Measurements from ENCODE around the gene EXOC5. TPM values are rescaled to one million over a fixed set of nuclear protein-coding genes. Genes with fewer than 3 reads are reported as not detected.

Gene EXOC5
- total RNA-seq, 1 donor from 2014 or later: 70.2 TPM

GRCh38 chr14:57161583-57162234 is 107.0 kb downstream of the EXOC5 start:
- no peaks in the 10 kb centered on the region for H3K9me3 ChIP-seq

GRCh38 chr14:57160333-57160732 is 108.4 kb downstream of the EXOC5 start:
- Histone ChIP-seq H3K27me3 (ENCODE audit: low read depth) (no peaks in the 10 kb centered on the region), H3K36me3 (no peaks in the 10 kb centered on the region), H3K27ac (no peak overlapping the region), H3K4me1 (no peaks in the 10 kb centered on the region), H3K9me3 (no peaks in the 10 kb centered on the region), H3K4me3 (no peak overlapping the region)
- no peak for ATAC-seq
- TF ChIP-seq CTCF (IDR thresholded peaks at IDR 0.05): no peak
- intact Hi-C loops (cut with DNase I): no loop called here
- DNase-seq: no peak

More at GRCh38 chr14:57161583-57162234, 107.0 kb downstream of the EXOC5 start:
- no peak for TF ChIP-seq CTCF (IDR thresholded peaks at IDR 0.05)
- no peak for ATAC-seq
- Histone ChIP-seq H3K4me3 (no peak overlapping the region), H3K27me3 (ENCODE audit: low read depth) (no peaks in the 10 kb centered on the region), H3K36me3 (no peaks in the 10 kb centered on the region), H3K27ac (no peak overlapping the region), H3K4me1 (no peaks in the 10 kb centered on the region)
- intact Hi-C loops (cut with DNase I): no loop called here
- DNase-seq: no peak

- Histone ChIP-seq H3K27me3 (ENCODE audit: low read depth) (no peaks in the 10 kb centered on the region), H3K4me1 (no peaks in the 10 kb centered on the region), H3K9me3 (no peaks in the 10 kb centered on the region), H3K4me3 (no peak overlapping the region), H3K36me3 (no peaks in the 10 kb centered on the region), H3K27ac (no peak overlapping the region)
- no peak for TF ChIP-seq CTCF (IDR thresholded peaks at IDR 0.05)
- intact Hi-C loops (cut with DNase I): no loop called here
- ATAC-seq (no peak), DNase-seq (no peak)
These were observed 115.4 kb downstream of the EXOC5 start for GRCh38 chr14:57153286-57153685.

Other genes with a start within 250 kb of the EXOC5 start
- 36.9 TPM for gene AP5M1, start 66 bp upstream of the EXOC5 start, total RNA-seq
- gene NAA30, start 121.7 kb upstream of the EXOC5 start, total RNA-seq: 15.5 TPM
- not detected for gene CCDC198, start 225.0 kb upstream of the EXOC5 start, total RNA-seq

Data from lower lobe of right lung (tissue), 2 donors.